Stimulated activated naive CD8-positive, alpha-beta T cell treated with anti-CD3 and anti-CD28 coated beads, Interleukin-15, Interleukin-2, amounts not matched to agents 100 ng/mL and 50 ng/mL, for 24 hours (primary cell): ENCODE measurements around the gene CDYL2.
"Not testable (repeated sequence)": the region's sequence is repeated elsewhere in the genome, so short reads cannot be mapped to it uniquely, and the experiment has no call there.

Experiments
- H3K27ac Mint-ChIP-seq: one replicate; pipeline ENCODE4 v1.8.0; 2021; ENCODE audit warnings: mild to moderate bottlenecking, mixed read lengths
- H3K27me3 Mint-ChIP-seq: one replicate; pipeline ENCODE4 v1.8.0; 2021; ENCODE audit warnings: mixed read lengths
- H3K36me3 Mint-ChIP-seq: one replicate; pipeline ENCODE4 v1.8.0; 2021; ENCODE audit warnings: low read depth, mixed read lengths
- H3K4me1 Mint-ChIP-seq: one replicate; pipeline ENCODE4 v1.8.0; 2021; ENCODE audit warnings: low read depth, mixed read lengths
- H3K4me3 Mint-ChIP-seq: one replicate; pipeline ENCODE4 v1.8.0; 2021; ENCODE audit warnings: mild to moderate bottlenecking, mixed read lengths
- H3K9me3 Mint-ChIP-seq: one replicate; pipeline ENCODE4 v1.8.0; 2021; ENCODE audit warnings: mixed read lengths

CDYL2 gene

DNA sequence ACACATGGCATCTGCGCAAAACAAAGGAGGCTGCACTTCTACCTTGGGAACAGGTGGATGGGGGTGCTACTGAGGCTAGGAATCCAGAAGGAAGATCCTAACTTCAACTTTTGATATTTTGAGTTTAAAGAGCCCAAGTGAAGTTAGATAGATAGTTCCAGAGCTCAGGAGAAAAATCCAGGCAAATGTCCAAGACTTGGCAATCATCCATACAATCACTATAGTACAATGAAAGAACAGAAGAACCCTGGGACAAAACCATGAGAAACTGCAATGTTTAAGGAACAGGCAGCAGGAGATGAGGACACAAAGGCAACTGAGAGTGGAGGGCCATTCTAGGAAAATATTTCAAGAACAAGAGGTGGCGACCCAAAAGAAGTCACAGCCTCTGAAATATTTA, 12.4 kb downstream of the CDYL2 start:
- no peaks in the 10 kb centered on the region for H3K4me1 Mint-ChIP-seq
- H3K36me3 Mint-ChIP-seq, result no peaks in the 10 kb centered on the region
- H3K27me3 Mint-ChIP-seq, result no peaks in the 10 kb centered on the region
- no peaks in the 10 kb centered on the region for H3K9me3 Mint-ChIP-seq
- no peak overlapping the region for H3K27ac Mint-ChIP-seq
- no peak overlapping the region for H3K4me3 Mint-ChIP-seq

DNA sequence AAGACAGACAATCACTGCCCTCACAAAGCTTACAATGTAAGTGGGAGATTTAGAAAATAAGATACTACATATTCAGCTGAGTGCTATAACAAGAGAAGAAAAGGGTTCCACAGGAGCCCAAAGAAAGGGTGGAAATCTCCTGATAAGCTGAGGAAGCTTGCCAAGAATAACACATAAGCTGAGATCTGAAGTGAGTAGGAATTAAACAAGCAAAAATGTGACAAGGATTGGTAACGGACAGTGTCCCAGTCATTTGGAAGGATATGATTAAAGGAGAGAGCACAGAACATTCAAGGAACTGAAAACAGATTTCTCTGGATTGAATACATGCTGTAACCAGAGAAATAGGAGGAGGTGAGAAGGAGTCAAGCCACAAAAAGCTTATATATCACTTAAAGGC, 13.0 kb downstream of the CDYL2 start:
- Mint-ChIP-seq H3K9me3 (no peaks in the 10 kb centered on the region), H3K36me3 (no peaks in the 10 kb centered on the region), H3K27me3 (no peaks in the 10 kb centered on the region), H3K4me1 (no peaks in the 10 kb centered on the region), H3K27ac (no peak overlapping the region), H3K4me3 (no peak overlapping the region)

DNA sequence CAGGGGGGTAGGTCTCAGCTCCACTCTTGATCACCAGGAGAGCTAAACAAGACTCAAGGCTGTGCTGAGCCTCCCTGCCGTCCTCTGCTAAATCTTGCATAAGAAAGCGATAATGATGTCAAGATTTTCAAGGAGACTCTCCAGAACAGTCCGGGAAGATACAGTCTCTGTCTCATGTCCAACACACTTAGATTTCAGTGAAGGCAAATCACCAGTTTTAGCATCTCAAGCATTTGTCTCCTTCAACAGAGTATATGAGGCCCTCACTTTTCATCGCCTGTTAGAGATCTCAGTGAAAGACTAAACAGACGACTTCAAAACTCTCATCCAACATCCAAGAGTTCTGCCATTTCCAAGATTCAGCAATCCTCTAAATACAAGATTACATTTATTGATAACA, 13.6 kb downstream of the CDYL2 start:
- Mint-ChIP-seq H3K4me3 (no peak overlapping the region), H3K9me3 (no peaks in the 10 kb centered on the region), H3K27ac (no peak overlapping the region), H3K4me1 (no peaks in the 10 kb centered on the region), H3K27me3 (no peaks in the 10 kb centered on the region), H3K36me3 (no peaks in the 10 kb centered on the region)

DNA sequence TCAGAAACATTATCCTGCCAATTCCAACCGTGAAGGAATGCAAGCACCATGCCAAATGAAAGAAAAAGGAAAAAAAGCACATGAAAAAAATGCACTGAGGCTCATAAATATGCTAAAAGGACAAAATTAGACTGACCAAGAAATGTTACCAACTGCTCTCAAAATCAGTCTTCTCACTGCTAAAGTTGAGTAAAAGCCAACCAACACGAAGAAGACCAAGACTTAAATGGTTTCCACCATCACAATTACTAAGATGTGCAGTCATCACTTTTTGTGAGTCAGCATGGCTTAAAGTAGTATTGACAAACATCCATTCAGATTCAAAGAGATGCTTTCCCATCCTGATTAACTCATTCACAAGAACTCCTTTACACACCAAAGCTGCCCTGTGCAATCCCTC, 16.4 kb downstream of the CDYL2 start:
- H3K27me3 Mint-ChIP-seq, result no peaks in the 10 kb centered on the region
- no peaks in the 10 kb centered on the region for H3K4me1 Mint-ChIP-seq
- no peaks in the 10 kb centered on the region for H3K36me3 Mint-ChIP-seq
- peaks cover 9% of the 10 kb centered on the region for H3K9me3 Mint-ChIP-seq
- H3K27ac Mint-ChIP-seq, result no peak overlapping the region
- H3K4me3 Mint-ChIP-seq, result no peak overlapping the region

DNA sequence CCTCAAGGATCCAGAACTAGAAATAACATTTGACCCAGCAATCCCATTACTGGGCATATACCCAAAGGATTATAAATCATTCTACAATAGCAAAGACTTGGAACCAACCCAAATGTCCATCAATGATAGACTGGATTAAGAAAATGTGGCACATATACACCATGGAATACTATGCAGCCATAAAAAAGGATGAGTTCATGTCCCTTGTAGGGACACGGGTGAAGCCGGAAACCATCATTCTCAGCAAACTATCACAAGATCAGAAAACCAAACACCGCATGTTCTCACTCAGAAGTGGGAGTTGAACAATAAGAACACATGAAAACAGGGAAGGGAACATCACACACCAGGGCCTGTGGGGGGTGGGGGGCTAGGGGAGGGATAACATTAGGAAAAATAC, 17.8 kb downstream of the CDYL2 start:
- not testable (repeated sequence) for H3K27me3 Mint-ChIP-seq, H3K4me1 Mint-ChIP-seq, H3K36me3 Mint-ChIP-seq, H3K27ac Mint-ChIP-seq, H3K4me3 Mint-ChIP-seq
- H3K9me3 Mint-ChIP-seq, result peaks cover 18% of the 10 kb centered on the region

DNA sequence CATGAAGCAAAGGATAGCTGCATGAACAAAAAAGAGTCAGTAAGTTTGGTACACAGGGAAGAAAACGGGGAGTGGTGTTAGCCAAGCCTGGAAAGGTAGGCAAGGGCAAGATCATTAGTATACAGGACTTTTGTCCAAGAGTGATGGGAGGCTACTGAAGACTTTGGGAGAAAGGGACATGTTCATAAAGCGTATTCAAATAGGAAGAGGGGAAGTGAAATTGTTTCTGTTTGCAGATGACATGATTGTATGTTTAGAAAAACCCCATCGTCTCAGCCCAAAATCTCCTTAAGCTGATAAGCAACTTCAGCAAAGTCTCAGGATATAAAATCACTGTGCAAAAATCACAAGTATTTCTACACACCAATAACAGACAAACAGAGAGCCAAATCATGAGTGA, 19.4 kb downstream of the CDYL2 start:
- H3K36me3 Mint-ChIP-seq, result peaks cover 16% of the 10 kb centered on the region

DNA sequence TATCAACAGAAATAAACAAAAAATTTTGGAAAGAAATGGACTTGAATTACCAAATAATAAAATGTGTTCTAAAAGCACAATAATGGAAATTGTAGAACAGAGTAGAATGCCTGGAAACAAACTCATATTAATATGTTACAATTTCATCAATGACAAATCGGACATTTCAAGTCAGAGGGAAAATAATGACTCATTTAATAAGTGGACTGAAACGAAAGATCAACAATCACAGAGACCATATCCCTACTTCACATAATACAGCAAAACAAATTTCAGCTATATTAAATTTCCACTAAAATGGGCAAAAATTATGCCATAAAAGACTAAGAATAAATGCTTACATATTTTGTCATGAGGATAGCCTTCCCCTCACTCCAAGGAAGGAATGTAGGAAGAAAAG, 25.7 kb downstream of the CDYL2 start:
- Mint-ChIP-seq H3K27ac (no peak overlapping the region), H3K4me1 (no peaks in the 10 kb centered on the region), H3K9me3 (peaks cover 22% of the 10 kb centered on the region), H3K36me3 (peaks cover 16% of the 10 kb centered on the region), H3K4me3 (no peak overlapping the region), H3K27me3 (no peaks in the 10 kb centered on the region)

More for the DNA sequence above, 19.4 kb downstream of the CDYL2 start:
- no peak overlapping the region for H3K4me3 Mint-ChIP-seq
- H3K4me1 Mint-ChIP-seq, result no peaks in the 10 kb centered on the region
- H3K9me3 Mint-ChIP-seq, result peaks cover 28% of the 10 kb centered on the region
- H3K27ac Mint-ChIP-seq, result no peak overlapping the region
- H3K27me3 Mint-ChIP-seq, result no peaks in the 10 kb centered on the region

DNA sequence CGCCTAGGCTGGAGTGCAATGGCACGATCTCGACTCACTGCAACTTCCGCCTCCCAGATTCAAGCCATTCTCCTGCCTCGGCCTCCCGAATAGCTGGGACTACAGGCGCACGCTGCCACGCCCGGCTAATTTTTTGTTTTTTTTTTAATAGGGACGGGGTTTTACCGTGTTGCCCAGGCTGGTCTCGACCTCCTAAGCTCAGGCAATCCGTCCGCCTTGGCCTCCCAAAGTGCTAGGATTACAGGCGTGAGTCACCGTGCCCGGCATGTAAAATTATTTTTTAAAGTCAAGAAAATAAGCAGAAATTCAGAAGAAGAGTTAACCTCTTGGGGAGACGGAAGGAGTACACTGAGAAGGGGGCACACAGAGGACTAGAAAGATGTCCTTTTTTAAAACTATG, 27.5 kb downstream of the CDYL2 start:
- Mint-ChIP-seq H3K9me3 (peaks cover 17% of the 10 kb centered on the region), H3K27ac (no peak overlapping the region)

DNA sequence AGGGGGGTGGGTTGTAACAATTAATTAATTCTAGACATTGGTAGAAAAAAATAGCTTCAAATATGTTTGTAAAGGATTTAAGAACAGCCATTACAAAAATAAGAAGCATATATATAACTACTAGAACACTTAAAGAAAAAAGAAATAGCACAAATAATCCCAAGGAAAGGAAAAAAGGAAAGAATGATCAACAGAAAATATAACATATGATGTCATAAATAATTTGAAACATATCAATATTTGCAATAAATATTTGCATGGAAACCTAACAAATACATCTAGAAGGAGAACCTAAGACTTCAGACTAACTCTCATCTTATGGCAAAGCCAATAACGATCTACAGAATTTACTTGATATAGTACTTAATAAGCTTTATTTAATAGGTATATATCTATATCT, 28.9 kb downstream of the CDYL2 start:
- H3K4me3 Mint-ChIP-seq, result no peak overlapping the region
- H3K27ac Mint-ChIP-seq, result no peak overlapping the region
- peaks cover 7% of the 10 kb centered on the region for H3K9me3 Mint-ChIP-seq
- H3K4me1 Mint-ChIP-seq, result no peaks in the 10 kb centered on the region
- H3K36me3 Mint-ChIP-seq, result no peaks in the 10 kb centered on the region
- no peaks in the 10 kb centered on the region for H3K27me3 Mint-ChIP-seq

More for the DNA sequence above, 27.5 kb downstream of the CDYL2 start:
- Mint-ChIP-seq H3K27me3 (no peaks in the 10 kb centered on the region), H3K36me3 (peaks cover 11% of the 10 kb centered on the region), H3K4me1 (no peaks in the 10 kb centered on the region), H3K4me3 (no peak overlapping the region)

DNA sequence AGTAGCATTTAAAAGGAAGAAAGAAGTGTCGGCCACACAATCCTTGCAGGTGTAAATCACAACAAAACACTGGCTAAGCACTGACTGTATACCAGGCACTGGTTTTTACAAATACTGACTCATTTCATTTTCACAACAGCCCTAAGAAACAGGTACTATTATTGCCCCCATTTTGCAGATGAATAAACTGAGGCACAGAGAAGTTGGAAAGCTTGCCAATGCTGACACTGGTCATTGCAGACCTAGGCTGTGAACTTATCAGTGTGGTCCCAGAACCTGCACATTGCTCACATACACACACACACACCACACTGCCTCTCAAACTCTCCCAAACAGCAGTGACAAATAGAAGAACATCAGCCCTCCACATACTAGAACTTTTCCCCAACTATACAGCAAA, 37.6 kb downstream of the CDYL2 start:
- H3K9me3 Mint-ChIP-seq, result peaks cover 3% of the 10 kb centered on the region
- peaks cover 5% of the 10 kb centered on the region for H3K4me1 Mint-ChIP-seq
- H3K27me3 Mint-ChIP-seq, result no peaks in the 10 kb centered on the region
- peaks cover 3% of the 10 kb centered on the region for H3K36me3 Mint-ChIP-seq
- H3K4me3 Mint-ChIP-seq, result no peak overlapping the region
- H3K27ac Mint-ChIP-seq, result no peak overlapping the region

DNA sequence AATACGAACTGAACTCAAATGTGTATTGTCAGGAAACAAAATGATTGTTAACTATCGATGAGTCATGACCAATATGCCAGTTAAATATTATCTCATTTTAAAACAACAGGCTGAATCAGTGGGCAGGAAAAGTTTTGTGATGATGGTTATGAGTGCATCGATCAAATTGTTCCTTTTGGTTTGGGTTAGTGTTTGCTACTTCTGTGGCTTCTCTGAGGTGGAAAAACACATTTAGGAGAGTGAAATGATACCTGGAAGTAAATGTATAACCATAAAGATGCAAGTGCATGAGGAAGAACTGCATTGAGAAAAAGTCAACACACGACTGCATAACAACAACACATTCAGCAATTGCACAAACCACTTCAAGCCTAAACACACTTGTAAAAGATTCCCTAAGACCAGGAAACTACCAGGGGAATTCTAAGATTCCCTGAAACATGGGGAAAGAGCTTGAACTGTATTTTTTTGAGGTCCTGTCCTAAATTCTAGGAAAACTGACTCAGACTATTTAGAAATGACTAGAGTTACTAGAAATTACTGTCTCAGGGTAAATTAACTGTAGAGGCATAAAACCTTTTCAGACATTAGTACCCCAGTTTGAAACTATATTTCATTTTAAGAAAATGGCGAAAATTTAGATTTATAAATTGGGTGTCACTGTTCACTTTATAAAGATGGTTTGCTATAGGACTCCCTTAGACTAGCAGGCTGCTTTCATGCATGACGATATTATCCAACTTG, 44.8 kb downstream of the CDYL2 start:
- Mint-ChIP-seq H3K4me1 (peaks cover 15% of the 10 kb centered on the region), H3K9me3 (no peaks in the 10 kb centered on the region), H3K36me3 (peaks cover 3% of the 10 kb centered on the region), H3K4me3 (no peak overlapping the region), H3K27ac (peak overlapping the region; percentile 49), H3K27me3 (no peaks in the 10 kb centered on the region)

DNA sequence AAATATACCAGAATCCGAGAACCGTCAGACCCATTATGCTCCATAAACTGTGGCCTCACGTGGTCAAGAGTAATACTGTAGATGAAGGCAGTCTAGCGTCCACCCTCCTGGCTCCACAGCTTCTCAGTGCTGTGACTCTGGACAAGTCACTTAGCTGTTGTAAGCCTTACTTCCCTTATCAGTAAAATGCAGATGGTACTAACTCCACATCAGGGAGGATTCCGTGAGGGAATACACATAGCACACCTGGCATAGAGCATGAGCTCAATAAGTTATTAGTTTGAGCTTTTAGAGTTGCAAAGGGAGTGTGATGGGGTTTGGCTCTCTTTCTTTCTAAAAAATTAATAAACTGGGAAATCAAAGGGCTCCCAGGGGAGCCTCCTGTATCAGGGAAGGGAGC, 49.9 kb downstream of the CDYL2 start:
- Mint-ChIP-seq H3K9me3 (no peaks in the 10 kb centered on the region), H3K36me3 (no peaks in the 10 kb centered on the region), H3K27ac (no peak overlapping the region)

DNA sequence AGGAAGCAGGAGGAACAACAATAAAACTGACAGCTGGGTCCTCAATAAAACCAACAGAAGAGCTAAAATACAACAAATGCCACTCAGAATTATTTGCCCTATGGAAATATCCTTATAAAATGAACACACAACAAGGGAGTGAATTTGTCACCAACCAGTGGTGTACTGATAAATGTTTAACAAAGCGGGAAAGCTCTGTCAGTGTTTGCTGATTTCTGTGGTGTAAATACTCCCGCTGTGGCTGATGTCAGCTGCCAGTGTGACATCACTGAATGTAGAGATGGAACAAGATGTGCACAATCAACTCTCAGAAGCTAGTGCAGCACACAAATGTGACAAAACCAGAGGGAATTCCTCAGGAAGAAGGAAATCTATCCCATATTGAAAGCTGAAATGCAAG, 51.9 kb downstream of the CDYL2 start:
- Mint-ChIP-seq H3K36me3 (no peaks in the 10 kb centered on the region), H3K4me3 (no peak overlapping the region), H3K9me3 (peaks cover 3% of the 10 kb centered on the region), H3K27ac (peak overlapping the region; percentile 60), H3K27me3 (no peaks in the 10 kb centered on the region), H3K4me1 (peaks cover 14% of the 10 kb centered on the region)

More for the DNA sequence above, 49.9 kb downstream of the CDYL2 start:
- no peak overlapping the region for H3K4me3 Mint-ChIP-seq
- H3K27me3 Mint-ChIP-seq, result no peaks in the 10 kb centered on the region
- peaks cover 19% of the 10 kb centered on the region for H3K4me1 Mint-ChIP-seq

DNA sequence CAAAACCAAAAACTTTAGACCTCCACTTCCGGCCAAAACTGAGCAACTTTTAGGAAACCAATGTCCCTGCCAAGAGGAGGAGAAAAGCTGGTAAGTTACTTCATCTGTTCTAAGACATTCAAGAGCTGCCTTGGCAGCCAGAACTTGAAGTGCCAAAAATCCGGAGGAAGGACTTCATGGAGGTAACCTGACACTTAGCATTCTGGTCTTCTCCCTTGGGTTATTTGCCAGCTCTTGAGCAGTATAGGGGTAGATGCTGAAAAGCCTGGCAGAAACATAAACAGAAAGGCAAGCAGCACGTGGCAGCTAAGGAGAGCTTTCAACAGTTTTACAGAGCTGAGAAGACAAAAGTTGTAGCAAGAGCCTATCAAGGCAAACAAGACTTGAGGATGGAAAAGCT, 53.2 kb downstream of the CDYL2 start:
- no peak overlapping the region for H3K27ac Mint-ChIP-seq
- peaks cover 3% of the 10 kb centered on the region for H3K9me3 Mint-ChIP-seq
- no peaks in the 10 kb centered on the region for H3K27me3 Mint-ChIP-seq
- H3K36me3 Mint-ChIP-seq, result no peaks in the 10 kb centered on the region
- H3K4me3 Mint-ChIP-seq, result no peak overlapping the region
- peaks cover 14% of the 10 kb centered on the region for H3K4me1 Mint-ChIP-seq

DNA sequence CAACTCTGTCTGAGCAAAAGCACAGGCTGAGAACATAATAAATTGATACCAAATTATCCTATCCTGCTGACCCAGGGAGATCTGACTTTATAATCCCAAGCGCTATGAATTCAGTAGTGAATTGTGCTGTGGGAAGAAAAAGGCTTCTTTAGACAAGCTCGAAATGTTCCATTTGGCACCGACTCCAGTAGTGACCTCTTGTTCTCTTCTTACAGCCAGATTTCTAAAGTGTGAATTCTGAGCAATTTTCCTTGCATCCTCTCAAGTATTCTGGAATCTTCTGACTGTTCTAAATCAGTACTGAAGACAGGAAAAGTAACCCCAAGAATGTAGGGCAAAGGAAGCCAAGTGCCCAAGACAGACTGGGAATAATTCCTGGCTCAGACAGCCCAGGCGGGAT, 58.2 kb downstream of the CDYL2 start:
- Mint-ChIP-seq H3K4me3 (no peak overlapping the region), H3K9me3 (peaks cover 10% of the 10 kb centered on the region), H3K36me3 (peaks cover 11% of the 10 kb centered on the region), H3K27me3 (no peaks in the 10 kb centered on the region), H3K4me1 (peaks cover 27% of the 10 kb centered on the region), H3K27ac (no peak overlapping the region)

DNA sequence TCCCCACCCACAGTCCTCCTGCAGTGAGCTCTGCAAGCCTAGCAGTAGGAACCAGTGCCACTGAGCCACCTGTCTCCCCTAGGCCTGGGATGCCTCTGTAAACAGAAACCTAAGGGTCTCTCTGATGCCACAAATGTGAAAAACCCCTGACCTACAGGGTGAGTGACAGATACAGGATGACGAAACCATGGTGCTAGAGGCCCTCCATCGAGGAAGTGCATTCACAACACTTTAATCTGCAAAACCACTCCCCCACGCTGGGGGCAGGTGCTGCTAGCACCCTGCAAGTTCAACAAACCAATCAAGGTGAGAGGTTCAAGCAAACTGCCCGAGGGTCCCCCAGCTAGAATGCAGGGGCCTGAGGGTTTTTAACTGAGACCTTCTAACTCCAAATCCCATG, 59.5 kb downstream of the CDYL2 start:
- peaks cover 17% of the 10 kb centered on the region for H3K36me3 Mint-ChIP-seq
- H3K4me1 Mint-ChIP-seq, result peaks cover 27% of the 10 kb centered on the region
- H3K4me3 Mint-ChIP-seq, result no peak overlapping the region
- no peaks in the 10 kb centered on the region for H3K27me3 Mint-ChIP-seq
- H3K27ac Mint-ChIP-seq, result no peak overlapping the region
- H3K9me3 Mint-ChIP-seq, result peaks cover 14% of the 10 kb centered on the region
